GM10266 (cell line): ENCODE data around the gene STRA6.

ENCODE experiments used
- DNase-seq: peaks from one replicate; pipeline ENCODE4 v3.0.0; 2012; ENCODE audit errors: extremely low spot score
- CTCF ChIP-seq: IDR thresholded peaks from 2 replicates; pipeline ENCODE4 v1.5.1; 2012; ENCODE audit warnings: mild to moderate bottlenecking, low read depth; ENCODE audit not compliant: control insufficient read depth, insufficient read depth; ENCODE audit errors: missing control alignments

The STRA6 gene

DNA sequence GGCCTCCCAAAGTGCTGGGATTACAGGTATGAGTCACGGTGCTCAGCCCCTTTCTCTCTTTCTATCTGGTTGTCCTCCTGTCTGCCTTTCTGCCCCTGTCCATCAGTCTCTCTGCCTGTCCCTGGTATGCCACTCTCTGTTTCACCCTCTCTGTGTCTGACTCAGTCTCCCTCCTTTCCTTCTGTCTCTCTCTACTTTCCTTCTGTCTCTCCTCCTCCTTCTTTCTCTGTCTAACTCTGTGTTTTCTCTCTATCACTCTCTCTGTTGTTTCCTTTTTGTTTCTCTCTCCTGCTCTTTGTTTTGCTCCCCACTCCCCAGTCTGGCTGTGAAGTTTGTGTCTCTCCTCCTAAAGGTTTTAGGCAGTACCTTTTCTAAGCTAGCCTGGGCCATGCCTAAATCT is 9.1 kb upstream of the STRA6 start:
- no peak for DNase-seq
- no peak for TF ChIP-seq CTCF

DNA sequence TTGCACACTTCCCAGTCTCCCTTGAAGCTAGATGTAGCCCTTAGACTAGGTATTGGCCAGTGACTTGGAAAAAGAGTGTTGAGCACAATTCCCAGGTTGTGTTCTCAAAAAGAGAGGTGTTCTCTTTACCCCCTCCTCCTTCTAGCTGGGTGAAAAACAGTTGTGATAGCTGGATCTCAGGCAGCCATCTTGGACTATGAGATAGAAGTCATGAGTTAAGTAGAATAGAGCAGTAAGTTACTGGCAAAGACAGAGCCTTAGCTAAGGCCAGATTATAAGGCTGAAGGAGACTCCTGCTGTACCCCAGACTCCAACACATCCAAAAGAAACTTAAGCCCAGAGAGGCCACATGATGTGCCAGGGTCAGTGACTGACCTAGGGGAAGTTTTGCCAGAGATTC is 8.1 kb upstream of the STRA6 start:
- TF ChIP-seq CTCF: no peak

DNA sequence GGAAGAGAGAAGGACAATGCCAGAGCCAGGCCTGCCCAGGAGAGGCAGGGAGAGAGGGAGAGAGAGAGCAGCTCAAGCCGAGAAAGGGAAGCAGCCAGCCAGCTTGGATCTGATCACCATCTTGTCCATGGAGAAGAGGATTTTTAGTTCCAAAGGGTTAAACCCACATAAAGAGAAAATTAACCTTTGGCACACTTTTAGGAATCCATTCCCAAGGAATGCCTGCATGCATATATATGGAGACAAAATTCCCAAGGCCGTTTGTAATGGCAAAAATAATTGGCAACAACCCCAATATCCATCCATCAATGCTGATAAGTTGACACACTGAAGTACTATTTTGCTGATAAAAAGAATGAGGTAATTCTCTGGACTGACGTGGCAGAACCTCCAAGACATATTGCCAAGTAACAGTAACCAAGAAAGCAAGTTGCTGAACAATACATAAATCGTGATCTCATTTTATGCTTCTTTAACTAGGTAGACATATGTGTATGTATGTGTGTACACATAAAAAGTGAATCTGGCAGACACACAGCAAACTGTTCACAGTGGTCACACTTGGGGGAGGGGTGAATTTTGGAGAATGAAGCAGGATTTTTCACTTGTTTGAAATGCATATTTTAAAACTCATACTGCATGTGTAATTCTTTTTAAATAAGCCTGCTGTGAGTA is 7.5 kb upstream of the STRA6 start:
- TF ChIP-seq CTCF: no peak
- DNase-seq: no peak

More for the DNA sequence above, 8.1 kb upstream of the STRA6 start:
- DNase-seq: no peak

GRCh38 chr15:74209560-74209958 is 7.0 kb upstream of the STRA6 start:
- DNase-seq: no peak
- no peak for TF ChIP-seq CTCF

GRCh38 chr15:74208901-74209559 is 6.4 kb upstream of the STRA6 start:
- DNase-seq: no peak
- TF ChIP-seq CTCF: no peak

- no peak for DNase-seq
- TF ChIP-seq CTCF: no peak
These were observed 5.9 kb upstream of the STRA6 start for GRCh38 chr15:74208496-74208895.

GRCh38 chr15:74207652-74208440 is 5.3 kb upstream of the STRA6 start:
- DNase-seq: no peak
- no peak for TF ChIP-seq CTCF
